ENCODE measurements around the gene AKT1. TPM values are rescaled to one million over a fixed set of nuclear protein-coding genes. Genes with fewer than 3 reads are reported as not detected.

The AKT1 gene
- total and polyA plus RNA-seq, 2 of the 13 experiments (the other 11 are each of a cell fraction or from before 2014, with no cell fraction given), result 96.2 to 116 TPM

DNA sequence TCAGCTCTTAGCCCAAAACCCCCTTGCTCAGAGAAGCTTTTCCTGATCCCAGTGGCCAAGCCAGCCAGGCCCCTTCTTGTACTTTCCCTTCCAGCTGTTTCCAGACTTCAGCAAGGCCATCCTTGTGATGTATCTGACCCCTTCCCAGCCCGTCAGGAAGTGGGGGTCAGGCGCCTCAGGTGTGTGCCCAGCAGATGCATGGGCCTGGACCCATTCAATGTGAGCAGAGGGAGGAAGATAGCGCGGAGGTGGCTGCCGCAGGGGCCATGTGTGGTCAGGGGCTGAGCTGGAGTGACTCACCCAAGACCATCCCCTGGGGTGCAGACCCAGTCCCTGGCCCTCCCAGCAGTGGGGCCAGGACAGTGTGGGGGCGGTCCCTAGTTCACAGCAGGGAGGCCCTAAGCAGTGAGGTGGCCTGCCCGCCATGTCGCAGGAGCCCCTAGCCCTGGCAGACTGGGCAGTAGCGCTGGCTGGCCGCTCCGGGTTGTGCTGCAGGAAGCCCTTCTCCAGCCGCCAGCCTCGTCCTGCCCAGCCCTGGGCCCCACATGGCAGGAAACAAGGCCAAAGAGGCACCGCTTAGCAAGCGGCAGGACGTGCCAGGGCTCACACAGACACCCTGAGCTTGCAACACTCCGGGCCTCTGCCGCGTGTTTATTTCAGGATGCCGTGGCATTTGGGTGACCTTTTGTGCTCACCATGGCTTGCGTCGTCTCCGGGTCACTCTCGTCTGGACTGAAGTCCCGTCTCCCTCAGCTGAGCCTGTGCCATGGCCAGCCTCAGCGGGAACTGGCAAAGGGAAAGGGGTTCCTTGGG, 59.5 kb downstream of the AKT1 start (continued):
- TF ChIP-seq, protein P1, sequence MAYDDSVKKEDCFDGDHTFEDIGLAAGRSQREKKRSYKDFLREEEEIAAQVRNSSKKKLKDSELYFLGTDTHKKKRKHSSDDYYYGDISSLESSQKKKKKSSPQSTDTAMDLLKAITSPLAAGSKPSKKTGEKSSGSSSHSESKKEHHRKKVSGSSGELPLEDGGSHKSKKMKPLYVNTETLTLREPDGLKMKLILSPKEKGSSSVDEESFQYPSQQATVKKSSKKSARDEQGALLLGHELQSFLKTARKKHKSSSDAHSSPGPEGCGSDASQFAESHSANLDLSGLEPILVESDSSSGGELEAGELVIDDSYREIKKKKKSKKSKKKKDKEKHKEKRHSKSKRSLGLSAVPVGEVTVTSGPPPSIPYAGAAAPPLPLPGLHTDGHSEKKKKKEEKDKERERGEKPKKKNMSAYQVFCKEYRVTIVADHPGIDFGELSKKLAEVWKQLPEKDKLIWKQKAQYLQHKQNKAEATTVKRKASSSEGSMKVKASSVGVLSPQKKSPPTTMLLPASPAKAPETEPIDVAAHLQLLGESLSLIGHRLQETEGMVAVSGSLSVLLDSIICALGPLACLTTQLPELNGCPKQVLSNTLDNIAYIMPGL (CRISPR knock-in tag; IDR thresholded peaks at IDR 0.05; ENCODE audit: borderline replicate concordance in 1 of 2, low read depth in 1 of 2), result peak; percentile 67 to 73
- TF ChIP-seq CEBPB (IDR thresholded peaks at IDR 0.05; ENCODE audit: borderline replicate concordance, low read depth, low read length) (peak; percentile 91; the same call in 1 of the 2 replicates), ZFP36 (IDR thresholded peaks at IDR 0.05; ENCODE audit: borderline replicate concordance, low read depth, low read length, partially characterized antibody) (no peak), HHEX (CRISPR knock-in tag; IDR thresholded peaks at IDR 0.05) (no peak), ZNF253 (CRISPR knock-in tag; IDR thresholded peaks at IDR 0.05; ENCODE audit: borderline replicate concordance) (peak; percentile 89), GMEB1 (CRISPR knock-in tag; IDR thresholded peaks at IDR 0.05; ENCODE audit: borderline replicate concordance) (peak; percentile 77; the same call in 1 of the 2 replicates), U2AF1 (optimal IDR thresholded peaks at IDR 0.05; ENCODE audit: low read depth, low read length) (no peak), HNRNPL (IDR thresholded peaks at IDR 0.05; ENCODE audit: low read depth, low read length) (peak; percentile 100), CTCF (CRISPR knock-in tag; IDR thresholded peaks at IDR 0.05) (0 out of 2 replicates have a peak, but pooled peaks have one; percentile 30), RXRB (CRISPR knock-in tag; IDR thresholded peaks at IDR 0.05; ENCODE audit: borderline replicate concordance) (peak; percentile 97), SMAD1 (CRISPR knock-in tag; IDR thresholded peaks at IDR 0.05; ENCODE audit: borderline replicate concordance, low read depth) (no peak; the same call in 1 of the 2 replicates), SALL2 (CRISPR knock-in tag; IDR thresholded peaks at IDR 0.05) (no peak), ZBTB44 (CRISPR knock-in tag; IDR thresholded peaks at IDR 0.05) (no peak), CBX2 (IDR thresholded peaks at IDR 0.05; ENCODE audit: low read depth, low read length) (no peak), CBX2 (CRISPR knock-in tag; IDR thresholded peaks at IDR 0.05; ENCODE audit: low read depth) (0 out of 2 replicates have a peak, but pooled peaks have one; percentile 14), CCAR2 (optimal IDR thresholded peaks at IDR 0.05; ENCODE audit: low read depth, low read length) (no peak), NRL (CRISPR knock-in tag; IDR thresholded peaks at IDR 0.05; ENCODE audit: borderline replicate concordance) (0 out of 2 replicates have a peak, but pooled peaks have one; percentile 57)
- TF ChIP-seq, protein P2, sequence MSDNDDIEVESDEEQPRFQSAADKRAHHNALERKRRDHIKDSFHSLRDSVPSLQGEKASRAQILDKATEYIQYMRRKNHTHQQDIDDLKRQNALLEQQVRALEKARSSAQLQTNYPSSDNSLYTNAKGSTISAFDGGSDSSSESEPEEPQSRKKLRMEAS (IDR thresholded peaks at IDR 0.05), result peak; percentile 99
- TF ChIP-seq, protein P3, sequence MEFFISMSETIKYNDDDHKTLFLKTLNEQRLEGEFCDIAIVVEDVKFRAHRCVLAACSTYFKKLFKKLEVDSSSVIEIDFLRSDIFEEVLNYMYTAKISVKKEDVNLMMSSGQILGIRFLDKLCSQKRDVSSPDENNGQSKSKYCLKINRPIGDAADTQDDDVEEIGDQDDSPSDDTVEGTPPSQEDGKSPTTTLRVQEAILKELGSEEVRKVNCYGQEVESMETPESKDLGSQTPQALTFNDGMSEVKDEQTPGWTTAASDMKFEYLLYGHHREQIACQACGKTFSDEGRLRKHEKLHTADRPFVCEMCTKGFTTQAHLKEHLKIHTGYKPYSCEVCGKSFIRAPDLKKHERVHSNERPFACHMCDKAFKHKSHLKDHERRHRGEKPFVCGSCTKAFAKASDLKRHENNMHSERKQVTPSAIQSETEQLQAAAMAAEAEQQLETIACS (CRISPR knock-in tag; IDR thresholded peaks at IDR 0.05), result no peak
